ENCODE data around the gene OTOGL.
"Not testable (repeated sequence)": the region's sequence is repeated elsewhere in the genome, so short reads cannot be mapped to it uniquely, and the experiment has no call there.

The OTOGL gene

DNA sequence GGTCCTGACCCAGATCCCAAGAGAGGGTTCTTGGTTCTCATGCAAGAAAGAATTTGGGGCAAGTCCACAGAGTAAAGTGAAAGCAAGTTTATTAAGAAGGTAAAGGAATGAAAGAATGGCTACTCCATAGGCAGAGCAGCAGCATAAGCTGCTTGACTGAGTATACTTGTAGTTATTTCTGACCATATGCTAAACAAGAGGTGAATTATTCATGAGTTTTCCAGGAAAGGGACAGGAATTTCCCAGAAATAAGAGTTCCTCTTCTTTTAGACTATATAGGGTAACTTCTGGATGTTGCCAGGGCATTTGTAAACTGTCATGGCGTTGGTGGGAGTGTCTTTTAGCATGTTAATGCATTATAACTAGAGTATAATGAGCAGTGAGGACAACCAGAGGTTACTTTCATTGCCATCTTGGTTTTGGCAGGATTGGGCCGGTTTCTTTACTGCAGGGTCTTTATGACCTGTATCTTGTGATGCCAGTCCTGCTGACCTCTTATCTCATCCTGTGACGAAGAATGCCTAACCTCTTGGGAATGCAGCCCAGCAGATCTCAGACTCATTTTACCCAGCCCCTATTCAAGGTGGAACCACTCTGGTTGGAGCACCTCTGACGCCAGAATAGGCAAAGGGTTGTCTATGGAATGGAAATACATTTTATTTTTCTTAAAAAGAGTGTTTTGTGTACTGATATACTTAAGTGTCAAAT lies 113.8 kb downstream of the OTOGL start:
- Mint-ChIP-seq H3K36me3 (ENCODE audit: low read depth) (no peaks in the 10 kb centered on the region), H3K27ac (no peak overlapping the region), H3K9me3 (no peaks in the 10 kb centered on the region), H3K27me3 (no peaks in the 10 kb centered on the region), H3K4me1 (ENCODE audit: low read depth) (no peaks in the 10 kb centered on the region), H3K4me3 (no peak overlapping the region)
- no peak for DNase-seq

DNA sequence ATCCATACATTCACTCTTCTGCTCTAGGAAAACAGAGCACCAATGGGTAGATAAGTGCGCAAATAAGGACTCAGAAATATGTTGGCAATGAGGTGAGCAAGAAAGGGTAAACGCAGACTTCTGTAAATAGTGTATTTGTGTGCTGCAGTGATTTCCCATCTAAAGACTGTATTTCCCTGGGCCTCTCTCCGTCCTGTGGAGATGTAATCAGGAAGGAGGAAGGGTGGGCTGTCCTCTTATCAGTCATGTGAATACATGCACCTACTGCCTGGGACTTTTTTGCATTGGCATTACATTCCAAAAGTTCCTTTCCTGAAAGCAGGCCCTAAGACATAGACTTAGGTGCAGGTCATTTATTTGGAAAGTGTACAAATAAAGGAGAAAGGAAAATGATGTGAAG lies 114.5 kb downstream of the OTOGL start:
- Mint-ChIP-seq H3K4me3 (no peak overlapping the region), H3K4me1 (ENCODE audit: low read depth) (no peaks in the 10 kb centered on the region), H3K27ac (no peak overlapping the region), H3K36me3 (ENCODE audit: low read depth) (no peaks in the 10 kb centered on the region), H3K27me3 (no peaks in the 10 kb centered on the region), H3K9me3 (no peaks in the 10 kb centered on the region)
- DNase-seq: no peak

DNA sequence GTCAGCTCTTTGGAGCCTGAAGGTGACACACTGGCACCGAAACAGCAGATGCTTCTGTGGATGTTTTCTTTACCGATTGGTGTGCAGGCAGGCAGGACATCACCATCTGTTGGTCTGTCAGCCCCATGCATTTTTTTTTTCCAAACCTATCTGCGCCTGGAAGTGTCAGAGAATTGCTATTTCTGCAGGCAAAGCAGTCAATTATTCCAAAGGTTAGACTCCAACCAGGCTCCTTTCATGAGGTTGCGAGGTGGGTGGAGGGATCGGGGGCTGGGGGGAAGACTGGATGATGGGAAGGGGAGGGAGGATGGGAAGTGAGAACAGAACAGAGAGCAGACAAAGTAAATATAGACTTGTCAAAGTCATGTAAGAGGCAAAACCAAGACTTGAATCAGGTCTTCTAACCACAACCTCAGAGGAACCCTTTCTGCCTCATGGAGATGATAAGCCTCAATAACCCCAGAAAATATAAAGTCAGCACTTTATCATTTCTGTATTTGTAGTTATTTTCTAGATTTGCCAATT lies 117.7 kb downstream of the OTOGL start:
- H3K4me3 Mint-ChIP-seq: no peak overlapping the region
- peaks cover 5% of the 10 kb centered on the region for H3K27me3 Mint-ChIP-seq
- no peaks in the 10 kb centered on the region for H3K36me3 Mint-ChIP-seq (ENCODE audit: low read depth)
- no peaks in the 10 kb centered on the region for H3K4me1 Mint-ChIP-seq (ENCODE audit: low read depth)
- H3K27ac Mint-ChIP-seq: no peak overlapping the region
- no peaks in the 10 kb centered on the region for H3K9me3 Mint-ChIP-seq
- no peak for DNase-seq

DNA sequence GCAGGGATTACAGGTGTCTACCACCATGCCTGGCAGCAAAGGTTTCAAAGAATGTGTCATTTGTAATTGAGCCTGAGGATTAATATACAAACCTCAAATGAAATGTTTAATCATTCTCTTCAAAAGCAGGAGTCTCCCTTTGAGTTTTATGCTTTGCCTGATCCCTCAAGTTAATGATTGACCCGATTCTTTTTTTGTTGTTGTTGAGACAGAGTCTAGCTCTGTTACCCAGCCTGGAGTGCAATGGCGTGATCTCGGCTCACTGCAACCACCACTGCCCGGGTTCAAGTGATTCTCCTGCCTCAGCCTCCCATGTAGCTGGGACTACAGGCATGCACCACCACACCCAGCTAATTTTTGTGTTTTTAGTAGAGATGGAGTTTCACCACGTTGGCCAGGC lies 119.6 kb downstream of the OTOGL start:
- H3K36me3 Mint-ChIP-seq (ENCODE audit: low read depth); H3K9me3 Mint-ChIP-seq; H3K27me3 Mint-ChIP-seq; DNase-seq; H3K4me1 Mint-ChIP-seq (ENCODE audit: low read depth); H3K27ac Mint-ChIP-seq; H3K4me3 Mint-ChIP-seq: not testable (repeated sequence)

DNA sequence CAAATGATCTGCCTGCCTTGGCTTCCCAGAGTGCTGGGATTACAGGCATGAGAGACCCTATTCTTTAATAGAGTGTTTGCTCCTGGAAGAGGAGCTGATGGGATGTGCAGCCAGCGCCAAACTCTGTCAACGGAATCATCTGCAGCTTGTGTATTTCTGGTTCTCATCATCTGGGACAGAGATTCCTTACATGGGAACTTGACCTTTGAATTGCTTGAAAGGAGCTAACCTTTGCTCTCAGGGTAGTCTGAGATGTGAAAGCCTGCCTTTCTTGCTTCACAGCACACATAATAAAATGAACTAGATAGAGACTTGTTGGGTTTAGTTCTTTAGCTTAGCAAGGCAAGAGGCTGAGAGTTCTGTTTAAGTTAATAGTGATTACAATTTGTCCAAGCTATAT lies 120.0 kb downstream of the OTOGL start:
- DNase-seq: no peak
- Mint-ChIP-seq H3K4me1 (ENCODE audit: low read depth) (no peaks in the 10 kb centered on the region), H3K9me3 (no peaks in the 10 kb centered on the region), H3K4me3 (no peak overlapping the region), H3K27ac (no peak overlapping the region), H3K36me3 (ENCODE audit: low read depth) (no peaks in the 10 kb centered on the region), H3K27me3 (peaks cover 7% of the 10 kb centered on the region)

DNA sequence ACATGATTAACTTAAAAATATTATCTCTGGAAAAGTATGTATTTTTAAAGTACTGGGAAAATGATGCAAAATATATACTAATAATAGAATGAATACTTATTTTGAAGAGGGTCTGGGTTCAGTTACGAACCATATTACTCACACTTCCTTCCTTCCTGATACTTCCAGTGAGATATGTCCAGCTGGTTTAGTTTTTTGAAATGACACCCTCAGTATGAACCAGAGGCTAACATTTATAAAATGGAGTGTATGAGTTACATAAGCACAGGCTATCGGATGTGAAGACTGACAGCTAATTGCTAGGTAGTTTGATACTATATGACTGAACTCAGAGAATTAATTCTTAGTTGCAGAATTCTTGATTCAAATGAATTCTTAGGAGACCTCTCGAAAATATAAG lies 122.9 kb downstream of the OTOGL start:
- peaks cover 11% of the 10 kb centered on the region for H3K27me3 Mint-ChIP-seq
- no peaks in the 10 kb centered on the region for H3K4me1 Mint-ChIP-seq (ENCODE audit: low read depth)
- no peak overlapping the region for H3K27ac Mint-ChIP-seq
- DNase-seq: no peak
- H3K4me3 Mint-ChIP-seq: no peak overlapping the region
- no peaks in the 10 kb centered on the region for H3K36me3 Mint-ChIP-seq (ENCODE audit: low read depth)
- H3K9me3 Mint-ChIP-seq: no peaks in the 10 kb centered on the region

DNA sequence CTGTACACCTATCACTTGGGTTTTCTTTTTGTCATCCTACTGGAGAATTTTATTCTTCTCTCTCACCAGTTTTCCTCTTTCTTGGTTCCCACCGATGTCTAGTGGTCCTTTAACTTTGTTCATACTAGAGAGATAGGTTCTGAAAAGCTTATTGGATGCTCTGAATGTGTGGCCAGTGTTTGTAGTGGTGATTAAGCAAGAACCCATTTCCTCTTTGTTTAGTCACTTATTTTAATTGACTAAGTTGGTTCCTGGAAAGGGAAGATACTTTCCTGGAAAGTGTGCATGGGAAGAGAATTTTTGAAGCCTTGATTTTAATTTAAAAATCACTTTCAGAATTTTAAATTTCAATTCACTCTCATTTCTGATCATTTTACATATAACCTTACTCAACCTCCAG lies 127.2 kb downstream of the OTOGL start:
- DNase-seq: no peak
- H3K27ac Mint-ChIP-seq: no peak overlapping the region
- no peaks in the 10 kb centered on the region for H3K4me1 Mint-ChIP-seq (ENCODE audit: low read depth)
- H3K27me3 Mint-ChIP-seq: peaks cover 8% of the 10 kb centered on the region
- H3K4me3 Mint-ChIP-seq: no peak overlapping the region
- no peaks in the 10 kb centered on the region for H3K9me3 Mint-ChIP-seq
- H3K36me3 Mint-ChIP-seq (ENCODE audit: low read depth): no peaks in the 10 kb centered on the region

DNA sequence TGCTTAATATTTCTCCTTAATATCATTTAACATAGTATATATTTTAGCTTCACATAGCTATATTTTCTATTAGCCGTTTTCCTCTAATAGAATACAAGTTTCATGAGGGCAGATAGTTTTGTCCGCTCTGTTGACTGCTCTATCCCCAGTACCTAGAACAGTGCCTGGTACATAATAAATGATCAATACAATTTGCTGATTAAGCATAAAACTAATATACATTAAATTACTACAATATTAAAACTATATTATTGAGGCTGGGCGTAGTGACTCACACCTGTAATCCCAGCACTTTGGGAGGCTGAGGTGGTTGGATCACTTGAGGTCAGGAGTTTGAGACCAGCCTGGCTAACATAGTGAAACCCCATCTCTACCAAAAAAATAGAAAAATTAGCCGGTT lies 128.6 kb downstream of the OTOGL start:
- H3K4me1 Mint-ChIP-seq (ENCODE audit: low read depth); H3K36me3 Mint-ChIP-seq (ENCODE audit: low read depth); H3K9me3 Mint-ChIP-seq; H3K27ac Mint-ChIP-seq; H3K4me3 Mint-ChIP-seq; DNase-seq; H3K27me3 Mint-ChIP-seq: not testable (repeated sequence)

DNA sequence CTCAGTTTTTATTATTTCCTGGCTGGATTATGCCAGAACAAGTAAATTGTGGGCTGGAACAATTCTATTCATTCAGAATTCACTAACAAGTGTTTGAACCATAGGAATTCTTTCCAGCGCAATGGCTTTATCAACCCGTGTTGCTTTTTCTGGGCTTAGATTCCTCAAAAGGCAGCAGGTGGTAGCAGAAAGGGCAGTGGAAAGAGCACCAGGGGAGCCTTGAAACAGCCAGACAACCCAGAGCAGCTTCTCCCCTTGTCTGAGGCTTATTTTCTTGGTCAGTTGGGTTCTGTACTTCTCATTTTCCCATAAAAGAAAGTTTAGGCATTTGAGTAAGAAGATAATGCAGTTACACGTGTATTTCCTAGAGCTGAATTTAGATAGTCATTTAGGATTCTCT lies 130.7 kb downstream of the OTOGL start:
- Mint-ChIP-seq H3K9me3 (no peaks in the 10 kb centered on the region), H3K4me3 (no peak overlapping the region), H3K27ac (no peak overlapping the region), H3K36me3 (ENCODE audit: low read depth) (no peaks in the 10 kb centered on the region), H3K4me1 (ENCODE audit: low read depth) (no peaks in the 10 kb centered on the region), H3K27me3 (peaks cover 10% of the 10 kb centered on the region)
- no peak for DNase-seq

DNA sequence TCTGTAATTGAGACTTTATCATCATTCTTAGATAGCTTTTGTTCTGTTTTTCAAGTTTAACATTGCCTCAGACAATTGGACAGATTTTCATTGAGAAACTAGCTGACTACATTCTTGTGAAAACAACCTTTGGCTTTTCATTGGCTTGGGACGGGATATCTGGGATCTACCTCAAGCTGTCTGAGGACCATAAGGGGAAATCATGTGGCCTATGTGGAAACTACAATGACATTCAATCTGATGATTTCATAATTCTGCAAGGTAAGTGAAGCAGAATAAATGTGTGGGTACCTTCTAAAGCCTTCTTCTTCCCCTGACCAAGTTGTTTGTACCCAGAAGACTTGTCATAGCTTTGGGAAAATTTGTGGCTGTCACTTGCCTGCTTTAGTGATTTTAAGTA lies 133.5 kb downstream of the OTOGL start:
- peaks cover 7% of the 10 kb centered on the region for H3K27me3 Mint-ChIP-seq
- H3K9me3 Mint-ChIP-seq: no peaks in the 10 kb centered on the region
- H3K36me3 Mint-ChIP-seq (ENCODE audit: low read depth): no peaks in the 10 kb centered on the region
- H3K27ac Mint-ChIP-seq: no peak overlapping the region
- DNase-seq: no peak
- H3K4me1 Mint-ChIP-seq (ENCODE audit: low read depth): no peaks in the 10 kb centered on the region
- no peak overlapping the region for H3K4me3 Mint-ChIP-seq

DNA sequence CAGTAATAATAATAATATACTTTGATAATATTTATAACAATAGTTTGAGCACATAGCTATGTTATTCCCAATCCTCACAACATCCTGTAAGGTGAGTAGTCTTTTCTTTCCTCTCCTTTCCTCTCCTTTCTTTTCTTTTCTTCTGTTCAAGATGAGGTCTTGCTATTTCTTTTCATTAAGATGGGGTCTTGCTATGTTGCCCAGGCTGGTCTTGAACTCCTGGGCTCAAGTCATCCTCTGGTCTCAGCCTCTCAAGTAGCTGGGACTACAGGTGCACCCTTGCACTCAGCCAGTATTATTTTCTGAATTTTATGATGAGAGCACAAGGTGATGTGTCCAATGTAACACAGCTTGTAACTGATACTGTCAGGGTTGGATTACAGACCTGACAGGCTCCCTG lies 134.6 kb downstream of the OTOGL start:
- DNase-seq: no peak
- H3K27ac Mint-ChIP-seq: no peak overlapping the region
- no peaks in the 10 kb centered on the region for H3K4me1 Mint-ChIP-seq (ENCODE audit: low read depth)
- H3K4me3 Mint-ChIP-seq: no peak overlapping the region
- H3K27me3 Mint-ChIP-seq: peaks cover 7% of the 10 kb centered on the region
- no peaks in the 10 kb centered on the region for H3K36me3 Mint-ChIP-seq (ENCODE audit: low read depth)
- no peaks in the 10 kb centered on the region for H3K9me3 Mint-ChIP-seq

DNA sequence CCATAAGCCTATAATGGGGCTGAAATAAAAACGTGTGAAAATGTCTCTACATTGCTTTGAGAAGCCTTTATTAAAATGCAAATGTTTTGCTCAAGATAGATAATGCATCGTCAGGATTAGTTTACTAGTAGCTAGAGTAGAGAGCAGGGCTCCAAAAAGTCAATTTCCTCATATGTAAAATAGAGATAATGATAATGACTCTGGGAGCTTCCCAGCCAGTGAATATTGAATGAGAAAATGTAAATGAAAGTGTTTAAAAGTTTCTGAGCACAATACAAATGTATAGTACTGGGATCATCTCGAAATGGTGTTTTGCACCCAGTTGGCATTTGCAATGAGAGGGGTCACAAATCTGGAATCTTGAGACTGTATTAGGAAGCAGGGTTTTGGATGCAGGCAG lies 135.3 kb downstream of the OTOGL start:
- H3K4me1 Mint-ChIP-seq (ENCODE audit: low read depth): no peaks in the 10 kb centered on the region
- H3K4me3 Mint-ChIP-seq: no peak overlapping the region
- H3K27ac Mint-ChIP-seq: no peak overlapping the region
- H3K27me3 Mint-ChIP-seq: peaks cover 4% of the 10 kb centered on the region
- peaks cover 2% of the 10 kb centered on the region for H3K9me3 Mint-ChIP-seq
- no peak for DNase-seq
- no peaks in the 10 kb centered on the region for H3K36me3 Mint-ChIP-seq (ENCODE audit: low read depth)

DNA sequence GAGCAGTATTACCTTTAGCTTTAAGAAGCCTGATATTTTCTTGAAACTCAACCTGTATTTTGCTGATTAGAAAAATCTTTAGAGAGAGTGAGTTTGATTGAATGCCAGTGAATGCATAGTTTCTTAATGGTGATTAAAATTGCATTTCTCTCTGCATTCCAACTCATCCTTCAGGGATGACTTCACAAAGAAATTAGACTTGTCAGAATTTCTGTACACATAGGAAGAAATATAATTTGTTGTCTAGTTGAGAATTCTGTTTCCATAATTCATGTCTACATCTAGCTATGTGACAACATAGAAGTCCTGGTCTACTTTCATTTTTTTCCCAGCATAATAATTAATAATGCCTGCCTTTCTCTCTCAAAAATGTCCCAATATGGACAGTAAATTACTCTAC lies 136.6 kb downstream of the OTOGL start:
- H3K4me3 Mint-ChIP-seq: no peak overlapping the region

DNA sequence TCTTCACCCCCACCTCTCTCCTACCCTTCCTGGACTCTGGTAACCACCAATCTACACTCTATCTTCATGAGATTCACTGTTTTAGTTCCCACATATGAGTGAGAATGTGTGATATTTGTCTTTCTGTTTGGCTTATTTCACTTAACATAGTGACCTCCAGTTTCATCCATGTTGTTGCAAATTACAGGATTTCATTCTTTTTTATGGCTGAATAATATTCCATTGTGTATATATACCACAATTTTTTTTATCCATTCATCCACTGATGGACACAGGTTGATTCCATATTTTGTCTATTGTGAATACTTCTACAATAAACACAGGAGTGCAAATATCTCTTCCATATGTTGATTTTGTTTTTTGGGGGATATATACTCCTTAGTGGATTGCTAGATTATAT lies 140.5 kb downstream of the OTOGL start:
- H3K36me3 Mint-ChIP-seq (ENCODE audit: low read depth): no peaks in the 10 kb centered on the region

More for the DNA sequence above, 136.6 kb downstream of the OTOGL start:
- H3K27ac Mint-ChIP-seq: no peak overlapping the region
- no peaks in the 10 kb centered on the region for H3K4me1 Mint-ChIP-seq (ENCODE audit: low read depth)
- peaks cover 4% of the 10 kb centered on the region for H3K27me3 Mint-ChIP-seq
- DNase-seq: no peak
- H3K9me3 Mint-ChIP-seq: peaks cover 5% of the 10 kb centered on the region
- no peaks in the 10 kb centered on the region for H3K36me3 Mint-ChIP-seq (ENCODE audit: low read depth)

DNA sequence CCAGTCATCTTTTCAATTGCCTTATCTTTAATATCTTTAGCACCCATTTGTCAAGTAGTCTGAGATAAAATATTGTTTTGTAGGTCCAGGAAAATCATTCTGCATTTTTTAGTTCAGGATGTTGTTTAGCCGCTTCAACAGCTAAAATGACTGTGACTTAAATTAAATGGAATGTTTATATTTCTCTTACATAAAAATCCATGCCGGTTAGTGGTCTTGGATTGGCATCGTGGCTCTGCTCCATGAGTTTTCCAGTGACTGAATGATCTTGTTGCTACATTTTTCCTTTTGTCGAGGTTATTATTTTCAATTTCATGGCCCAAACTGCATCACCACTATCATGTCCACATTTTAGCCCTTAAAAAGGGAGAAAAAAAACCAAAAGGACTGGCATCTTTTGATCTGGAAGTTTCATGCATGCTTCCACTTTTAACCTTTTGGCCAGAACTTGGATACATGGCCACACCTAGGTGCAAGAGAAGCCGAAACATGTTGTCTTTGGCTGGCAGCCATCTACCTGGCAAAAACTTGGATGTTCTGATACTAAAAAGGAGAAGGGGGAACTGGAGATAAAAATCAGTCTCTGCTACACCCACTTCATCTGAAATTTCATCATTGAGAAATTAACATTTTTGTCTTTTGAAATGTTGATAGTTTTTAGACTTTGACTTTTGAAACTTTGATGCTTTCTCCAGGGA lies 142.4 kb downstream of the OTOGL start:
- H3K4me3 Mint-ChIP-seq: no peak overlapping the region
- no peak overlapping the region for H3K27ac Mint-ChIP-seq
- peaks cover 5% of the 10 kb centered on the region for H3K9me3 Mint-ChIP-seq

More for the DNA sequence above, 140.5 kb downstream of the OTOGL start:
- Mint-ChIP-seq H3K4me1 (ENCODE audit: low read depth) (no peaks in the 10 kb centered on the region), H3K27me3 (no peaks in the 10 kb centered on the region), H3K4me3 (no peak overlapping the region), H3K9me3 (peaks cover 5% of the 10 kb centered on the region), H3K27ac (no peak overlapping the region)
- DNase-seq: no peak

More for the DNA sequence above, 142.4 kb downstream of the OTOGL start:
- no peak for DNase-seq
- H3K27me3 Mint-ChIP-seq: no peaks in the 10 kb centered on the region
- H3K36me3 Mint-ChIP-seq (ENCODE audit: low read depth): no peaks in the 10 kb centered on the region
- no peaks in the 10 kb centered on the region for H3K4me1 Mint-ChIP-seq (ENCODE audit: low read depth)

All from activated T-cell treated with anti-CD3 and anti-CD28 coated beads, Interleukin-2, amount 50 U/mL, for 24 hours (primary cell).